SK-N-SH (cell line): ENCODE results near the gene AQP3. TPM values are rescaled to one million over a fixed set of nuclear protein-coding genes. Genes with fewer than 3 reads are reported as not detected.

Source experiments
- CTCF ChIA-PET: fragments of 300-600, 350-600 bp; formaldehyde crosslinking; extraction: SDS; loops from one replicate; lab custom pipeline; 2021; lab: Yijun Ruan, JAX
- POLR2A ChIA-PET: fragments of 350-600 bp; sonication (Branson Sonifier 250); formaldehyde crosslinking; extraction: SDS; loops from one replicate; lab custom pipeline; 2020; ENCODE audit warnings: antibody characterized with exemption, inconsistent platforms; lab: Yijun Ruan, JAX
- DNase-seq: peaks from one replicate; pipeline ENCODE4 v3.0.0; 2012
- H2AFZ ChIP-seq: fragments of 200-600 bp; sonication (generic); 2 replicates; pipeline ENCODE4 v1.8.1; 2016; ENCODE audit warnings: antibody characterized with exemption, mild to moderate bottlenecking, low read depth
- H3F3A ChIP-seq: fragments of 200-600 bp; sonication (generic); replicated peaks from 2 replicates; pipeline ENCODE3; 2016; ENCODE audit warnings: antibody characterized with exemption, mild to moderate bottlenecking; ENCODE audit not compliant: insufficient read depth
- H3K27ac ChIP-seq, 2 experiments: fragments of 200-500 bp in 1 of 2; fragments of 200-600 bp in 1 of 2; sonication (Bioruptor generic) in 1 of 2; sonication (generic), shearing (Covaris generic) in 1 of 2; 2 replicates each; pipeline versions ENCODE4 v1.5.1 to v1.6.1; 2014 to 2016; ENCODE audit warnings: low read depth in 2 of 2, inconsistent platforms in 1 of 2, low read length in 1 of 2, mild to moderate bottlenecking in 1 of 2, mixed read lengths in 1 of 2
- H3K27me3 ChIP-seq: fragments of 200-600 bp; sonication (generic), shearing (Covaris generic); 2 replicates; pipeline ENCODE4 v1.6.1; 2016; ENCODE audit warnings: mixed run types; ENCODE audit not compliant: insufficient read depth
- H3K36me3 ChIP-seq, 2 experiments: fragments of 200-500 bp in 1 of 2; fragments of 200-600 bp in 1 of 2; sonication (Bioruptor generic) in 1 of 2; sonication (generic) in 1 of 2; replicated peaks in 1 of 2; 2 replicates each; pipeline versions ENCODE3 to v1.5.1; 2014 to 2016; ENCODE audit warnings: low read length in 1 of 2, mild to moderate bottlenecking in 1 of 2; ENCODE audit not compliant: insufficient read depth in 2 of 2, control insufficient read depth in 1 of 2
- H3K4me1 ChIP-seq, 2 experiments: fragments of 200-500 bp in 1 of 2; fragments of 200-600 bp in 1 of 2; sonication (Bioruptor generic) in 1 of 2; sonication (generic), shearing (Covaris generic) in 1 of 2; 2 replicates each; pipeline versions ENCODE4 v1.5.1 to v1.6.1; 2014 to 2016; ENCODE audit warnings: low read depth in 1 of 2, low read length in 1 of 2, mixed run types in 1 of 2; ENCODE audit not compliant: insufficient read depth in 2 of 2, control insufficient read depth in 1 of 2
- H3K4me2 ChIP-seq: fragments of 200-600 bp; sonication (generic), shearing (Covaris generic); 2 replicates; pipeline ENCODE4 v1.6.1; 2017; ENCODE audit warnings: mixed run types
- H3K4me3 ChIP-seq, 2 experiments: fragments of 200-500 bp in 1 of 2; fragments of 200-600 bp in 1 of 2; sonication (Bioruptor generic) in 1 of 2; sonication (generic), shearing (Covaris generic) in 1 of 2; 2 replicates each; pipeline versions ENCODE4 v1.5.1 to v1.8.1; 2014 to 2016; ENCODE audit warnings: low read depth in 2 of 2, inconsistent platforms in 1 of 2, low read length in 1 of 2, mild to moderate bottlenecking in 1 of 2, mixed read lengths in 1 of 2, moderate library complexity in 1 of 2
- H3K79me2 ChIP-seq: fragments of 200-600 bp; sonication (generic); 2 replicates; pipeline ENCODE4 v1.8.1; 2017; ENCODE audit warnings: mild to moderate bottlenecking; ENCODE audit not compliant: insufficient read depth
- H3K9ac ChIP-seq: fragments of 200-600 bp; sonication (generic); 2 replicates; pipeline ENCODE4 v1.6.1; 2017; ENCODE audit warnings: mixed run types
- H3K9me2 ChIP-seq: fragments of 200-600 bp; sonication (generic); 2 replicates; pipeline ENCODE4 v1.6.1; 2017; ENCODE audit warnings: mixed run types
- H3K9me3 ChIP-seq: fragments of 200-600 bp; sonication (generic); 2 replicates; pipeline ENCODE4 v1.6.1; 2017; ENCODE audit warnings: mixed run types, mild to moderate bottlenecking, moderate library complexity
- H4K20me1 ChIP-seq: fragments of 200-600 bp; sonication (generic); 2 replicates; pipeline ENCODE4 v1.6.1; 2017; ENCODE audit warnings: mild to moderate bottlenecking, mixed run types; ENCODE audit not compliant: insufficient read depth
- ELF1 ChIP-seq: IDR thresholded peaks from 2 replicates; pipeline ENCODE4 v1.4.0; 2012
- FOXM1 ChIP-seq: IDR thresholded peaks from 2 replicates; pipeline ENCODE4 v1.4.0; 2012; ENCODE audit warnings: low read depth, mild to moderate bottlenecking
- MEF2A ChIP-seq: IDR thresholded peaks from 2 replicates; pipeline ENCODE4 v1.4.0; 2012; ENCODE audit warnings: low read depth, borderline replicate concordance
- MXI1 ChIP-seq: IDR thresholded peaks from 2 replicates; pipeline ENCODE4 v1.6.1; 2012; ENCODE audit warnings: mild to moderate bottlenecking, low read depth, low read length, improper control_type of control experiment
- NFIC ChIP-seq: IDR thresholded peaks from 2 replicates; pipeline ENCODE4 v1.4.0; 2012; ENCODE audit warnings: borderline replicate concordance
- RCOR1 ChIP-seq: fragments of 150-350 bp; IDR thresholded peaks from 2 replicates; pipeline ENCODE4 v1.6.1; 2017; ENCODE audit warnings: antibody characterized with exemption, low read length
- RXRA ChIP-seq: IDR thresholded peaks from 2 replicates; pipeline ENCODE4 v1.4.0; 2012; ENCODE audit warnings: low read depth, mild to moderate bottlenecking, borderline replicate concordance
- SIN3A ChIP-seq: IDR thresholded peaks from 2 replicates; pipeline ENCODE4 v1.6.1; 2012; ENCODE audit warnings: low read depth, mild to moderate bottlenecking, low read length, moderate library complexity, borderline replicate concordance
- SMC3 ChIP-seq: IDR thresholded peaks from 2 replicates; pipeline ENCODE4 v1.6.1; 2012; ENCODE audit warnings: low read depth, low read length, improper control_type of control experiment
- TEAD4 ChIP-seq: IDR thresholded peaks from 2 replicates; pipeline ENCODE4 v1.4.0; 2012; ENCODE audit warnings: mild to moderate bottlenecking, borderline replicate concordance; ENCODE audit not compliant: insufficient read depth
- WGBS: methylation state at CpG from one replicate; pipeline ENCODE4 v1.1.6; 2017; ENCODE audit warnings: low lambda C conversion rate; 5-methylcytosine and 5-hydroxymethylcytosine counted together
- polyA plus RNA-seq, 3 experiments: library from polyadenylated mRNA; depleted of rRNA; stranded (reverse); fragments of >200 nt; gene quantifications; 2 replicates each; pipeline ENCODE4 v1.2.3, GENCODE V29; 2012
- TF ChIP-seq, protein P1 (sequence below): fragments of 200-600 bp; sonication (generic); IDR thresholded peaks from 2 replicates; pipeline ENCODE4 v1.6.1; 2017; ENCODE audit warnings: antibody characterized with exemption, mild to moderate bottlenecking, moderate library complexity

The AQP3 gene
- polyA plus RNA-seq, 1 of the 3 experiments (the other 2 are of a cell fraction): 0.64 TPM

DNA sequence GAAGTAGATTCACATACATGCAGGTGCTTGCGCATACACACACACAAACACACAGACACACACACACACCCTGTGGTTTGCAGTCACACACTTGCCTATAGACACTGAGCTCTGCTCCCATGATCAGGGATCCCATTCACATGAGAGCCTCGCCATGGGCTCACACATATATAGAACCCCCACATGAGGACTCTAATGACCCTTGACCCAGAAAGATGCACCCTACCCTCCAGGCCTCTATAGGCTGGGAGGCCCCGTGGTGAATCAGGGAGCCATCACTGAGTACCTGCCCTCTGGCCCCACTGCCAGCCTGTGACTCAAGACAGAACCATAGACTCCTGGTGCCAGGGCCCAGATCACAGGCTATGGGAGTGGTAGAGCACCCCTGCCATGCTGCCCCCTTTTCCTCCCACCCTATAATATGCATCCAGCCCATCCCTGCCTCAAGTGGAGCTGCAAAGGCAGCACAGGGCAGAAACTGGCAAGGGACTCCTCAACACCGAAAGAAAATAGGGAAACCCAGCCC is 3.3 kb upstream of the AQP3 start:
- no peak overlapping the region for H3K27ac ChIP-seq
- H3K9me2 ChIP-seq: no peaks in the 10 kb centered on the region
- H3K36me3 ChIP-seq: no peaks in the 10 kb centered on the region
- no peak overlapping the region for H3K4me3 ChIP-seq
- H2AFZ ChIP-seq: no peak overlapping the region
- H3K79me2 ChIP-seq: no peaks in the 10 kb centered on the region
- peaks cover 0 to 22% of the 10 kb centered on the region in 2 experiments; a peak in 1 of 4 replicates for H3K4me1 ChIP-seq
- no peaks in the 10 kb centered on the region; the same call in 1 of the 2 replicates for H3K27me3 ChIP-seq
- no peak overlapping the region for H3K4me2 ChIP-seq
- no peak for DNase-seq
- H4K20me1 ChIP-seq: no peaks in the 10 kb centered on the region
- WGBS: 89% methylated on average over 3 of the region's 4 CpGs
- ChIA-PET CTCF (interaction anchor here (0.6 to 10.1 kb wide), 6 partner anchors 10 to 69 kb away, joined by 3 to 135 read pairs (median 12); partner anchors contain the start of gene NOL6), POLR2A (no interaction called here)
- no peaks in the 10 kb centered on the region for H3K9me3 ChIP-seq
- H3K9ac ChIP-seq: no peak overlapping the region
- no peaks in the 10 kb centered on the region for H3F3A ChIP-seq
- TF ChIP-seq TEAD4 (no peak), RCOR1 (no peak)
- TF ChIP-seq, protein P1, sequence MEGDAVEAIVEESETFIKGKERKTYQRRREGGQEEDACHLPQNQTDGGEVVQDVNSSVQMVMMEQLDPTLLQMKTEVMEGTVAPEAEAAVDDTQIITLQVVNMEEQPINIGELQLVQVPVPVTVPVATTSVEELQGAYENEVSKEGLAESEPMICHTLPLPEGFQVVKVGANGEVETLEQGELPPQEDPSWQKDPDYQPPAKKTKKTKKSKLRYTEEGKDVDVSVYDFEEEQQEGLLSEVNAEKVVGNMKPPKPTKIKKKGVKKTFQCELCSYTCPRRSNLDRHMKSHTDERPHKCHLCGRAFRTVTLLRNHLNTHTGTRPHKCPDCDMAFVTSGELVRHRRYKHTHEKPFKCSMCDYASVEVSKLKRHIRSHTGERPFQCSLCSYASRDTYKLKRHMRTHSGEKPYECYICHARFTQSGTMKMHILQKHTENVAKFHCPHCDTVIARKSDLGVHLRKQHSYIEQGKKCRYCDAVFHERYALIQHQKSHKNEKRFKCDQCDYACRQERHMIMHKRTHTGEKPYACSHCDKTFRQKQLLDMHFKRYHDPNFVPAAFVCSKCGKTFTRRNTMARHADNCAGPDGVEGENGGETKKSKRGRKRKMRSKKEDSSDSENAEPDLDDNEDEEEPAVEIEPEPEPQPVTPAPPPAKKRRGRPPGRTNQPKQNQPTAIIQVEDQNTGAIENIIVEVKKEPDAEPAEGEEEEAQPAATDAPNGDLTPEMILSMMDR: no peak

- H3K27ac ChIP-seq: no peak overlapping the region
- no peaks in the 10 kb centered on the region for H3K36me3 ChIP-seq
- no peak overlapping the region for H3K9ac ChIP-seq
- H3K79me2 ChIP-seq: no peaks in the 10 kb centered on the region
- ChIA-PET CTCF (interaction anchor here (1.6 to 10.1 kb wide), 6 partner anchors 10 to 75 kb away, joined by 4 to 135 read pairs (median 10); no protein-coding TSS in a partner anchor), POLR2A (interaction anchor here (1.2 kb wide), 1 partner anchor 12 kb away, joined by 3 read pairs; no protein-coding TSS in a partner anchor)
- no peaks in the 10 kb centered on the region for H4K20me1 ChIP-seq
- WGBS: 80% methylated on average over 5 of the region's 5 CpGs
- H3F3A ChIP-seq: no peaks in the 10 kb centered on the region
- H2AFZ ChIP-seq: no peak overlapping the region
- H3K4me3 ChIP-seq: no peak overlapping the region
- no peak overlapping the region for H3K4me2 ChIP-seq
- H3K9me2 ChIP-seq: no peaks in the 10 kb centered on the region
- no peak for DNase-seq
- TF ChIP-seq NFIC: no peak
- no peak for TF ChIP-seq FOXM1
- TF ChIP-seq SIN3A: no peak
- TF ChIP-seq SMC3: no peak
- TF ChIP-seq MEF2A: no peak
- no peak for TF ChIP-seq RXRA
- TF ChIP-seq ELF1: no peak
- no peak for TF ChIP-seq MXI1
- no peaks in the 10 kb centered on the region for H3K9me3 ChIP-seq
- H3K27me3 ChIP-seq: no peaks in the 10 kb centered on the region; the same call in 1 of the 2 replicates
- peaks cover 0 to 22% of the 10 kb centered on the region in 2 experiments; a peak in 1 of 4 replicates for H3K4me1 ChIP-seq
Measured at GRCh38 chr9:33449715-33450114, 2.3 kb upstream of the AQP3 start.
